A549 (cell line): ENCODE measurements around the gene LHFPL2. TPM values are rescaled to one million over a fixed set of nuclear protein-coding genes. Genes with fewer than 3 reads are reported as not detected.

Experiments
- ATAC-seq, 2 experiments: fragments of 200-7000 bp in 1 of 2; fragments of >200 bp in 1 of 2; cut with Nextera tagmentation in 1 of 2; cut with Tn5 transposase in 1 of 2; 3 replicates each; pipeline versions ENCODE4 v1.8.0 to v1.9.1; 2018 to 2020; ENCODE audit warnings: mild to moderate bottlenecking in 1 of 2, moderate library complexity in 1 of 2
- CTCF ChIA-PET: fragments of 300-600 bp; sonication (Branson Sonifier 250); formaldehyde crosslinking; extraction: SDS; loops from one replicate; lab custom pipeline; 2021; ENCODE audit warnings: antibody characterized with exemption, inconsistent platforms; lab: Yijun Ruan, JAX
- POLR2A ChIA-PET: fragments of 350-600 bp; formaldehyde crosslinking; extraction: SDS; loops from one replicate; lab custom pipeline; 2021; ENCODE audit warnings: antibody characterized with exemption, inconsistent platforms; lab: Yijun Ruan, JAX
- DNase-seq, 2 experiments: peaks; one replicate each; pipeline versions ENCODE4 v3.0.0 to v3.0.0-alpha.2; 2011 to 2016; ENCODE audit warnings: low read depth in 1 of 2, low spot score in 1 of 2
- FAIRE-seq: peaks from 2 replicates; lab custom pipeline; 2011; peaks lifted over from hg19 to GRCh38; lab: Jason Lieb, UNC
- H3K27ac ChIP-seq, 2 experiments: fragments of >200 bp; sonication (Bioruptor Twin); formaldehyde crosslinking; 3 replicates each; pipeline ENCODE4 v1.5.1; 2016 to 2017
- H3K4me1 ChIP-seq: fragments of >200 bp; sonication (Bioruptor Twin); formaldehyde crosslinking; 3 replicates; pipeline ENCODE4 v1.6.1; 2016
- H3K4me2 ChIP-seq: fragments of >200 bp; sonication (Bioruptor Twin); formaldehyde crosslinking; 3 replicates; pipeline ENCODE4 v1.6.1; 2016
- H3K4me3 ChIP-seq: fragments of >200 bp; sonication (Bioruptor Twin); formaldehyde crosslinking; 3 replicates; pipeline ENCODE4 v1.5.1; 2016
- H3K9me3 ChIP-seq: fragments of >200 bp; sonication (Bioruptor Twin); formaldehyde crosslinking; 3 replicates; pipeline ENCODE4 v1.6.1; 2016
- CBX8 ChIP-seq: fragments of 200-600 bp; sonication (generic); IDR thresholded peaks from 2 replicates; pipeline ENCODE4 v1.6.1; 2016
- CEBPB ChIP-seq, 2 experiments: fragments of >200 bp in 1 of 2; sonication (Bioruptor Twin) in 1 of 2; formaldehyde crosslinking in 1 of 2; IDR thresholded peaks; 2 replicates each; pipeline ENCODE4 v1.6.1; 2012 to 2016
- CHD4 ChIP-seq: fragments of 200-600 bp; sonication (generic); IDR thresholded peaks from 2 replicates; pipeline ENCODE4 v1.6.1; 2016; ENCODE audit warnings: antibody characterized with exemption, mild to moderate bottlenecking, borderline replicate concordance
- EHF ChIP-seq: fragments of 250-450 bp; sonication (Bioruptor Pico); IDR thresholded peaks from 2 replicates; pipeline ENCODE4 v1.5.0; 2020; ENCODE audit warnings: mild to moderate bottlenecking
- EP300 ChIP-seq, 2 experiments: fragments of >200 bp; sonication (Bioruptor Twin); formaldehyde crosslinking; IDR thresholded peaks; 2 replicates in 1 of 2; 3 replicates in 1 of 2; pipeline ENCODE4 v1.6.1; 2016 to 2017
- FOSB ChIP-seq: fragments of 250-450 bp; sonication (Bioruptor Pico); IDR thresholded peaks from 2 replicates; pipeline ENCODE4 v1.5.0; 2020; ENCODE audit warnings: mild to moderate bottlenecking, moderate library complexity
- FOXS1 ChIP-seq: fragments of 250-450 bp; sonication (Bioruptor Pico); IDR thresholded peaks from 2 replicates; pipeline ENCODE4 v1.5.0; 2020; ENCODE audit warnings: mild to moderate bottlenecking, moderate library complexity
- GATA3 ChIP-seq: IDR thresholded peaks from 2 replicates; pipeline ENCODE4 v1.6.1; 2012; ENCODE audit warnings: borderline replicate concordance
- HOXB13 ChIP-seq: fragments of 250-450 bp; sonication (Bioruptor Pico); IDR thresholded peaks from 2 replicates; pipeline ENCODE4 v1.5.0; 2020; ENCODE audit warnings: low read depth, mild to moderate bottlenecking, moderate library complexity
- HOXB5 ChIP-seq: fragments of 250-450 bp; sonication (Bioruptor Pico); IDR thresholded peaks from 2 replicates; pipeline ENCODE4 v1.5.0; 2020; ENCODE audit warnings: mild to moderate bottlenecking, moderate library complexity
- JUN ChIP-seq, 2 experiments: fragments of >200 bp; sonication (Bioruptor Twin); formaldehyde crosslinking; IDR thresholded peaks; 2 replicates in 1 of 2; 3 replicates in 1 of 2; pipeline ENCODE4 v1.6.1; 2016 to 2017
- KDM1A ChIP-seq: fragments of 200-600 bp; sonication (generic); IDR thresholded peaks from 2 replicates; pipeline ENCODE4 v1.6.1; 2016; ENCODE audit warnings: low read depth, mild to moderate bottlenecking
- KDM5A ChIP-seq: fragments of 200-600 bp; sonication (generic); IDR thresholded peaks from 2 replicates; pipeline ENCODE4 v1.6.1; 2016; ENCODE audit warnings: antibody characterized with exemption, mild to moderate bottlenecking
- MAFK ChIP-seq: fragments of 450-650 bp; IDR thresholded peaks from 2 replicates; pipeline ENCODE4 v1.6.1; 2014; ENCODE audit not compliant: partially characterized antibody
- MAZ ChIP-seq: fragments of 150-350 bp; IDR thresholded peaks from 2 replicates; pipeline ENCODE4 v1.6.1; 2014; ENCODE audit warnings: antibody characterized with exemption, low read depth, low read length, borderline replicate concordance
- MYC ChIP-seq: IDR thresholded peaks from 2 replicates; pipeline ENCODE4 v1.6.1; 2012; ENCODE audit warnings: mild to moderate bottlenecking, inconsistent platforms, low read length, improper control_type of control experiment, borderline replicate concordance
- NR3C1 ChIP-seq: fragments of >200 bp; sonication (Bioruptor Twin); formaldehyde crosslinking; IDR thresholded peaks from 3 replicates; pipeline ENCODE4 v1.6.1; 2017
- PHF8 ChIP-seq: fragments of 200-600 bp; sonication (generic); IDR thresholded peaks from 2 replicates; pipeline ENCODE4 v1.6.1; 2016; ENCODE audit warnings: low read depth, mild to moderate bottlenecking, antibody characterized with exemption, moderate library complexity, borderline replicate concordance
- POLR2A ChIP-seq: IDR thresholded peaks from 2 replicates; pipeline ENCODE4 v1.6.1; 2012; ENCODE audit warnings: mild to moderate bottlenecking, low read length
- POLR2AphosphoS2 ChIP-seq: conservative IDR thresholded peaks from 2 replicates; pipeline ENCODE4 v1.6.1; 2012; ENCODE audit warnings: low read length, improper control_type of control experiment, inconsistent platforms
- RCOR1 ChIP-seq: fragments of 150-350 bp; IDR thresholded peaks from 2 replicates; pipeline ENCODE4 v1.6.1; 2014; ENCODE audit warnings: antibody characterized with exemption, low read length, low read depth
- RNF2 ChIP-seq: fragments of 200-600 bp; sonication (generic); IDR thresholded peaks from 2 replicates; pipeline ENCODE4 v1.6.1; 2016; ENCODE audit warnings: low read depth, mild to moderate bottlenecking, antibody characterized with exemption, moderate library complexity, borderline replicate concordance
- SMC3 ChIP-seq: fragments of >200 bp; sonication (Bioruptor Twin); formaldehyde crosslinking; IDR thresholded peaks from 3 replicates; pipeline ENCODE4 v1.6.1; 2018; ENCODE audit warnings: inconsistent platforms
- TFCP2L1 ChIP-seq: fragments of 250-450 bp; sonication (Bioruptor Pico); IDR thresholded peaks from 2 replicates; pipeline ENCODE4 v1.5.0; 2021; ENCODE audit warnings: mild to moderate bottlenecking
- TP53 ChIP-seq: fragments of 250-450 bp; sonication (Bioruptor Pico); IDR thresholded peaks from 2 replicates; pipeline ENCODE4 v1.5.0; 2021; ENCODE audit warnings: mild to moderate bottlenecking, moderate library complexity
- ZFP36 ChIP-seq: fragments of 450-650 bp; IDR thresholded peaks from 2 replicates; pipeline ENCODE4 v1.6.1; 2014; ENCODE audit warnings: borderline replicate concordance; ENCODE audit not compliant: partially characterized antibody
- ZSCAN20 ChIP-seq: fragments of 250-450 bp; sonication (Bioruptor Pico); IDR thresholded peaks from 2 replicates; pipeline ENCODE4 v1.8.0; 2022; ENCODE audit warnings: mild to moderate bottlenecking, moderate library complexity
- WGBS: methylation state at CpG from one replicate; pipeline ENCODE4 v1.1.6; 2017; ENCODE audit errors: missing lambda C conversion rate; 5-methylcytosine and 5-hydroxymethylcytosine counted together
- polyA plus RNA-seq, 4 experiments: library from polyadenylated mRNA; depleted of rRNA in 3 of 4; stranded (reverse); fragments of >200 nt; fragmentation: RNase III in 1 of 4; extraction: RNeasy Plus Mini Kit Qiagen cat#74134 plus additional on column Dnase treatment in 1 of 4; gene quantifications; 2 replicates in 3 of 4; 3 replicates in 1 of 4; pipeline ENCODE4 v1.2.3, GENCODE V29; 2011 to 2017
- TF ChIP-seq, protein P1 (sequence below): IDR thresholded peaks from 2 replicates; pipeline ENCODE4 v1.6.1; 2012
- TF ChIP-seq, protein P2 (sequence below): fragments of >200 bp; sonication (Bioruptor Twin); formaldehyde crosslinking; IDR thresholded peaks from 2 replicates; pipeline ENCODE4 v1.6.1; 2016
- TF ChIP-seq, protein P3 (sequence below): fragments of 250-450 bp; sonication (Bioruptor Pico); IDR thresholded peaks from 2 replicates; pipeline ENCODE4 v1.5.0; 2021; ENCODE audit warnings: mild to moderate bottlenecking, moderate library complexity, borderline replicate concordance

LHFPL2 gene
- polyA plus RNA-seq, 2 of the 4 experiments (the other 2 are of a cell fraction), result 24.9 to 41.7 TPM

GRCh38 chr5:78546276-78546996 lies 102.1 kb downstream of the LHFPL2 start:
- no peak overlapping the region for H3K27ac ChIP-seq
- ChIA-PET CTCF (interaction anchor here (0.7 to 1.1 kb wide), 2 partner anchors 9 to 418 kb away, joined by 3 read pairs; no protein-coding TSS in a partner anchor), POLR2A (no interaction called here)
- H3K9me3 ChIP-seq, result no peaks in the 10 kb centered on the region
- ATAC-seq (no peak), DNase-seq (no peak), FAIRE-seq (no peak)
- no peak for TF ChIP-seq POLR2A
- no peak for TF ChIP-seq MAZ
- TF ChIP-seq KDM5A, result no peak
- no peak for TF ChIP-seq JUN (IDR thresholded peaks at IDR 0.05)
- TF ChIP-seq MYC, result no peak
- no peak for TF ChIP-seq CBX8
- no peak for TF ChIP-seq SMC3
- no peak for TF ChIP-seq CEBPB (IDR thresholded peaks at IDR 0.05)
- TF ChIP-seq, protein P1, sequence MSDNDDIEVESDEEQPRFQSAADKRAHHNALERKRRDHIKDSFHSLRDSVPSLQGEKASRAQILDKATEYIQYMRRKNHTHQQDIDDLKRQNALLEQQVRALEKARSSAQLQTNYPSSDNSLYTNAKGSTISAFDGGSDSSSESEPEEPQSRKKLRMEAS, result no peak
- TF ChIP-seq FOXS1 (CRISPR knock-in tag), result no peak
- TF ChIP-seq TFCP2L1, result no peak
- no peak for TF ChIP-seq MAFK
- no peak for TF ChIP-seq TP53 (CRISPR knock-in tag)
- no peak for TF ChIP-seq RCOR1
- TF ChIP-seq POLR2AphosphoS2, result no peak
- TF ChIP-seq GATA3, result no peak
- no peak for TF ChIP-seq CHD4
- peaks cover 22% of the 10 kb centered on the region for H3K4me1 ChIP-seq
- no peak overlapping the region for H3K4me2 ChIP-seq
- no peak overlapping the region for H3K4me3 ChIP-seq
- WGBS, result 81% methylated on average over 8 of the region's 8 CpGs

GRCh38 chr5:78545406-78545805 lies 103.2 kb downstream of the LHFPL2 start:
- H3K4me2 ChIP-seq, result no peak overlapping the region
- DNase-seq (no peak), ATAC-seq (no peak), FAIRE-seq (no peak)
- no peak overlapping the region for H3K27ac ChIP-seq
- no peaks in the 10 kb centered on the region for H3K9me3 ChIP-seq
- no peak for TF ChIP-seq HOXB5 (CRISPR knock-in tag)
- TF ChIP-seq EHF, result no peak
- no peak for TF ChIP-seq NR3C1
- TF ChIP-seq HOXB13, result no peak
- no peak for TF ChIP-seq KDM1A
- TF ChIP-seq, protein P1, result no peak
- TF ChIP-seq, protein P2, sequence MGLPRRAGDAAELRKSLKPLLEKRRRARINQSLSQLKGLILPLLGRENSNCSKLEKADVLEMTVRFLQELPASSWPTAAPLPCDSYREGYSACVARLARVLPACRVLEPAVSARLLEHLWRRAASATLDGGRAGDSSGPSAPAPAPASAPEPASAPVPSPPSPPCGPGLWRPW, result no peak
- TF ChIP-seq EP300 (IDR thresholded peaks at IDR 0.05), result no peak
- TF ChIP-seq PHF8, result no peak
- TF ChIP-seq CHD4, result no peak
- TF ChIP-seq, protein P3, sequence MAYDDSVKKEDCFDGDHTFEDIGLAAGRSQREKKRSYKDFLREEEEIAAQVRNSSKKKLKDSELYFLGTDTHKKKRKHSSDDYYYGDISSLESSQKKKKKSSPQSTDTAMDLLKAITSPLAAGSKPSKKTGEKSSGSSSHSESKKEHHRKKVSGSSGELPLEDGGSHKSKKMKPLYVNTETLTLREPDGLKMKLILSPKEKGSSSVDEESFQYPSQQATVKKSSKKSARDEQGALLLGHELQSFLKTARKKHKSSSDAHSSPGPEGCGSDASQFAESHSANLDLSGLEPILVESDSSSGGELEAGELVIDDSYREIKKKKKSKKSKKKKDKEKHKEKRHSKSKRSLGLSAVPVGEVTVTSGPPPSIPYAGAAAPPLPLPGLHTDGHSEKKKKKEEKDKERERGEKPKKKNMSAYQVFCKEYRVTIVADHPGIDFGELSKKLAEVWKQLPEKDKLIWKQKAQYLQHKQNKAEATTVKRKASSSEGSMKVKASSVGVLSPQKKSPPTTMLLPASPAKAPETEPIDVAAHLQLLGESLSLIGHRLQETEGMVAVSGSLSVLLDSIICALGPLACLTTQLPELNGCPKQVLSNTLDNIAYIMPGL (CRISPR knock-in tag), result no peak
- no peak for TF ChIP-seq MAFK
- no peak for TF ChIP-seq RNF2
- no peak for TF ChIP-seq ZSCAN20 (CRISPR knock-in tag)
- TF ChIP-seq POLR2AphosphoS2, result no peak
- no peak for TF ChIP-seq ZFP36
- no peak for TF ChIP-seq FOSB (CRISPR knock-in tag)
- ChIA-PET CTCF (no interaction called here), POLR2A (no interaction called here)
- no peak overlapping the region for H3K4me3 ChIP-seq
- WGBS, result 82% methylated on average over 7 of the region's 7 CpGs
- peaks cover 16% of the 10 kb centered on the region for H3K4me1 ChIP-seq
